ENCODE results near the gene PLEKHA4.

GRCh38 chr19:48874303-48875135 is 6.1 kb upstream of the PLEKHA4 start:
- TF ChIP-seq JUND (IDR thresholded peaks at IDR 0.05; ENCODE audit: low read depth, low read length) (no peak), NFIC (IDR thresholded peaks at IDR 0.05; ENCODE audit: low read depth, low read length) (no peak), ZBED1 (IDR thresholded peaks at IDR 0.05; ENCODE audit: borderline replicate concordance) (no peak), EZH2 (IDR thresholded peaks at IDR 0.05; ENCODE audit: borderline replicate concordance, control insufficient read depth, low read depth, low read length) (no peak), CREB1 (IDR thresholded peaks at IDR 0.05; ENCODE audit: low read depth) (no peak), EP300 (IDR thresholded peaks at IDR 0.05; ENCODE audit: borderline replicate concordance in 1 of 2, control insufficient read depth in 1 of 2, low read depth in 2 of 2, low read length in 2 of 2) (no peak), EGR1 (IDR thresholded peaks at IDR 0.05; ENCODE audit: borderline replicate concordance in 1 of 2, low read depth in 2 of 2, low read length in 2 of 2) (0 out of 3 replicates have a peak, but pooled peaks of 1 of the 2 experiments have one; percentile 11), USF2 (IDR thresholded peaks at IDR 0.05; ENCODE audit: borderline replicate concordance, low read depth, low read length) (no peak), MYC (IDR thresholded peaks at IDR 0.05; ENCODE audit: insufficient read depth, insufficient read length, insufficient replicate concordance, low read length, severe bottlenecking) (no peak), CBX5 (IDR thresholded peaks at IDR 0.05; ENCODE audit: low read depth) (no peak), RFX5 (IDR thresholded peaks at IDR 0.05; ENCODE audit: low read depth, low read length) (no peak), BCL11A (IDR thresholded peaks at IDR 0.05; ENCODE audit: low read depth, low read length) (no peak), POLR2AphosphoS5 (IDR thresholded peaks at IDR 0.05; ENCODE audit: low read length) (peak; percentile 25; the same call in 1 of the 2 replicates)
- TF ChIP-seq, protein P1, sequence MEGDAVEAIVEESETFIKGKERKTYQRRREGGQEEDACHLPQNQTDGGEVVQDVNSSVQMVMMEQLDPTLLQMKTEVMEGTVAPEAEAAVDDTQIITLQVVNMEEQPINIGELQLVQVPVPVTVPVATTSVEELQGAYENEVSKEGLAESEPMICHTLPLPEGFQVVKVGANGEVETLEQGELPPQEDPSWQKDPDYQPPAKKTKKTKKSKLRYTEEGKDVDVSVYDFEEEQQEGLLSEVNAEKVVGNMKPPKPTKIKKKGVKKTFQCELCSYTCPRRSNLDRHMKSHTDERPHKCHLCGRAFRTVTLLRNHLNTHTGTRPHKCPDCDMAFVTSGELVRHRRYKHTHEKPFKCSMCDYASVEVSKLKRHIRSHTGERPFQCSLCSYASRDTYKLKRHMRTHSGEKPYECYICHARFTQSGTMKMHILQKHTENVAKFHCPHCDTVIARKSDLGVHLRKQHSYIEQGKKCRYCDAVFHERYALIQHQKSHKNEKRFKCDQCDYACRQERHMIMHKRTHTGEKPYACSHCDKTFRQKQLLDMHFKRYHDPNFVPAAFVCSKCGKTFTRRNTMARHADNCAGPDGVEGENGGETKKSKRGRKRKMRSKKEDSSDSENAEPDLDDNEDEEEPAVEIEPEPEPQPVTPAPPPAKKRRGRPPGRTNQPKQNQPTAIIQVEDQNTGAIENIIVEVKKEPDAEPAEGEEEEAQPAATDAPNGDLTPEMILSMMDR (IDR thresholded peaks at IDR 0.05 in 2 of 3, conservative IDR thresholded peaks at IDR 0.05 in 1 of 3; ENCODE audit: control insufficient read depth in 2 of 3, extremely low read depth in 1 of 3, insufficient read depth in 1 of 3, low read depth in 3 of 3, low read length in 3 of 3), result no peak
